Ovary (tissue), 9 donors: ENCODE measurements around the gene IRF5. TPM values are rescaled to one million over a fixed set of nuclear protein-coding genes. Genes with fewer than 3 reads are reported as not detected.

Experiments
- DNase-seq, 5 donors: peaks; one replicate each; pipeline ENCODE4 v3.0.0-alpha.2; 2019 to 2020
- H3K27ac ChIP-seq, 2 donors: fragments of 200-600 bp; one replicate each; pipeline versions ENCODE4 v1.5.1 to v1.8.0; 2019 to 2022
- H3K27me3 ChIP-seq: fragments of 200-600 bp; one replicate; pipeline ENCODE4 v1.8.0; 2022
- H3K36me3 ChIP-seq: fragments of 200-600 bp; sonication (generic); one replicate; pipeline ENCODE4 v1.5.1; 2019
- H3K4me1 ChIP-seq: one replicate; pipeline ENCODE4 v1.8.1; 2013; ENCODE audit warnings: mild to moderate bottlenecking, moderate library complexity; ENCODE audit not compliant: insufficient read depth
- H3K4me3 ChIP-seq: fragments of 200-600 bp; sonication (generic); one replicate; pipeline ENCODE4 v1.5.1; 2017
- H3K9me3 ChIP-seq, 2 donors: fragments of 200-600 bp in 1 of 2; sonication (generic) in 1 of 2; one replicate each; pipeline versions ENCODE4 v1.5.1 to v1.8.1; 2013 to 2019; ENCODE audit warnings: mild to moderate bottlenecking in 1 of 2, moderate library complexity in 1 of 2
- EP300 ChIP-seq: sonication (generic); formaldehyde crosslinking; IDR thresholded peaks from one replicate; pipeline ENCODE4 v1.6.1; 2017; ENCODE audit warnings: antibody characterized with exemption
- POLR2A ChIP-seq: fragments of 450-650 bp; IDR thresholded peaks from one replicate; pipeline ENCODE4 v1.6.1; 2017; ENCODE audit warnings: antibody characterized with exemption, mild to moderate bottlenecking, moderate library complexity
- WGBS, 3 donors: extraction: QIAGEN DNeasy Blood & Tissue Kit in 1 of 3; methylation state at CpG; one replicate each; pipeline versions ENCODE4 v1.1.5 to v1.1.7; 2013 to 2017; 5-methylcytosine and 5-hydroxymethylcytosine counted together
- intact Hi-C, 4 donors: fragments of 100-400 bp; cut with DNase I; formaldehyde crosslinking; loops; one replicate each; pipeline versions ENCODE4 v1.11.0 to v1.15.1; 2022 to 2023
- polyA plus RNA-seq, 2 donors: library from polyadenylated mRNA; stranded (reverse); fragments of 200-250 nt in 1 of 2; fragments of 350-450 nt in 1 of 2; fragmentation: Illumina TruSeq in 1 of 2; extraction: RNeasy Lipid Tissue Mini Kit (QIAGEN cat#74804) in 1 of 2; gene quantifications; one replicate each; pipeline ENCODE4 v1.2.3, GENCODE V29; 2013 to 2014
- total RNA-seq, 7 donors: library from RNA; depleted of rRNA in 2 of 7; stranded (reverse); fragments of >200 nt in 2 of 7; fragmentation: NEBNext Ultra II Directional in 3 of 7; extraction: Animal tissue kit (Norgen Biotek cat#: 25700) in 3 of 7; gene quantifications; one replicate each; pipeline versions ENCODE4 v1.1.0 to v1.2.4, GENCODE V29; 2016 to 2023
- TF ChIP-seq, protein P1 (sequence below), 3 donors: fragments of 450-650 bp in 2 of 3; fragments of 200-600 bp in 1 of 3; IDR thresholded peaks; one replicate each; pipeline versions ENCODE4 v1.5.1 to v1.8.0; 2016 to 2022; ENCODE audit warnings: antibody characterized with exemption in 3 of 3, mild to moderate bottlenecking in 1 of 3
- donor health status: DM: no; HTN: no; CAD: no; lungs with moderate emphysema.
- donor health status: DM: no; HTN: no; CAD: no.
- donor health status: Bipolar disorder and iron deficiency.
- donor health status: DM: yes; HTN: yes; CAD: no.
- donor health status: DM: no; HTN: no; CAD: no.
- donor health status: DM: yes; HTN: yes; CAD: no.

The IRF5 gene
- total and polyA plus RNA-seq, 9 donors = 2.1 to 6.5 (median 2.6) TPM

DNA sequence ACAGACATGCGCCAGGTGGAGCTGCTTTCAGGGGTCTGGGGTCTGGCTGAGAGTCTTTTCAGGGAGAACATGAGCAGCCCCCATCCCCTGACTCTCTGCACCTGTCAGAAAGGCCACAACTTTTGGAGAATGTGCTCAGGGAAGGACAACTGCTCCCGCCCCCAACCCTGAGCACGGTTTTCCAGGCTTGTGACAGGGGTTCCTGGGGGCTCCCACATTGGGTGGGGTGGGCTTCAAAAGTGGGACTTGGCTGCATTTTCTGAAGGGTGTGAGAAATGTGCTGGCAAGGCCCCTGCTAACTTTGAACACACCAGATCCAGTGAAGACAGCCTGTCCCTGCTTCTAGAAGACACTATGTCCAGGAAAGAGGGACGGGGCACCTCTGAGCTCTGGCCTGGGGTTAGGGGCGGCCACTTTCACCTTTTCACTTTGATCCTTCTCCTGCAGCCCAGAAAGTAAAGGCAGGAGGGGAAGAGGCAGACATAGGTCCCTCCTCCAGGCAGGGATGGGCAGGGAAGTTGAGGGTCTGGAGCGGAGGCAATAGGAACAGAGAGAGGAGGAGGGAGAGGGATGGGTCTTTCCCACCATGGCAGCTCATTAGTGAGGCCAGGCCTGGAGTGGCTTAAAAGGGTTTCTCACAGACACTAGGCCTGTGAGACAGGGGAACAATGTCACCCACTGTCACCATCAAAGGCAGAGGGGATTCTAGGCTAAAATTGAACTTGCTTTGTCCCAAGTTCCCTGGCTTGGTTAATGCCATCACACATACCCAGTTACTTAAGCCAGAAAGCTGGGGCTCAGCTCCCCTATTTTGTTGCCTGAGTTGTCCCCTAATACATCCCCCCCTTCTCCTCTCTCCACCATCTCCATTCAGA is 28.7 kb upstream of the IRF5 start:
- Histone ChIP-seq H3K4me3 (no peak overlapping the region), H3K36me3 (no peaks in the 10 kb centered on the region), H3K9me3 (no peaks in the 10 kb centered on the region), H3K4me1 (no peaks in the 10 kb centered on the region), H3K27ac (no peak overlapping the region), H3K27me3 (no peaks in the 10 kb centered on the region)
- TF ChIP-seq POLR2A (no peak), EP300 (no peak)
- TF ChIP-seq, protein P1, sequence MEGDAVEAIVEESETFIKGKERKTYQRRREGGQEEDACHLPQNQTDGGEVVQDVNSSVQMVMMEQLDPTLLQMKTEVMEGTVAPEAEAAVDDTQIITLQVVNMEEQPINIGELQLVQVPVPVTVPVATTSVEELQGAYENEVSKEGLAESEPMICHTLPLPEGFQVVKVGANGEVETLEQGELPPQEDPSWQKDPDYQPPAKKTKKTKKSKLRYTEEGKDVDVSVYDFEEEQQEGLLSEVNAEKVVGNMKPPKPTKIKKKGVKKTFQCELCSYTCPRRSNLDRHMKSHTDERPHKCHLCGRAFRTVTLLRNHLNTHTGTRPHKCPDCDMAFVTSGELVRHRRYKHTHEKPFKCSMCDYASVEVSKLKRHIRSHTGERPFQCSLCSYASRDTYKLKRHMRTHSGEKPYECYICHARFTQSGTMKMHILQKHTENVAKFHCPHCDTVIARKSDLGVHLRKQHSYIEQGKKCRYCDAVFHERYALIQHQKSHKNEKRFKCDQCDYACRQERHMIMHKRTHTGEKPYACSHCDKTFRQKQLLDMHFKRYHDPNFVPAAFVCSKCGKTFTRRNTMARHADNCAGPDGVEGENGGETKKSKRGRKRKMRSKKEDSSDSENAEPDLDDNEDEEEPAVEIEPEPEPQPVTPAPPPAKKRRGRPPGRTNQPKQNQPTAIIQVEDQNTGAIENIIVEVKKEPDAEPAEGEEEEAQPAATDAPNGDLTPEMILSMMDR (IDR thresholded peaks at IDR 0.05) = no peak
- 89 to 90% (median 90%) methylated on average over 6 of the region's 6 CpGs for WGBS, 3 donors
- intact Hi-C loops = loop anchor here in 2 of 4 donors (5.0 to 10.0 kb wide), 2 partner anchors 168 to 186 kb away; no protein-coding TSS in a partner anchor
- no peak for DNase-seq

DNA sequence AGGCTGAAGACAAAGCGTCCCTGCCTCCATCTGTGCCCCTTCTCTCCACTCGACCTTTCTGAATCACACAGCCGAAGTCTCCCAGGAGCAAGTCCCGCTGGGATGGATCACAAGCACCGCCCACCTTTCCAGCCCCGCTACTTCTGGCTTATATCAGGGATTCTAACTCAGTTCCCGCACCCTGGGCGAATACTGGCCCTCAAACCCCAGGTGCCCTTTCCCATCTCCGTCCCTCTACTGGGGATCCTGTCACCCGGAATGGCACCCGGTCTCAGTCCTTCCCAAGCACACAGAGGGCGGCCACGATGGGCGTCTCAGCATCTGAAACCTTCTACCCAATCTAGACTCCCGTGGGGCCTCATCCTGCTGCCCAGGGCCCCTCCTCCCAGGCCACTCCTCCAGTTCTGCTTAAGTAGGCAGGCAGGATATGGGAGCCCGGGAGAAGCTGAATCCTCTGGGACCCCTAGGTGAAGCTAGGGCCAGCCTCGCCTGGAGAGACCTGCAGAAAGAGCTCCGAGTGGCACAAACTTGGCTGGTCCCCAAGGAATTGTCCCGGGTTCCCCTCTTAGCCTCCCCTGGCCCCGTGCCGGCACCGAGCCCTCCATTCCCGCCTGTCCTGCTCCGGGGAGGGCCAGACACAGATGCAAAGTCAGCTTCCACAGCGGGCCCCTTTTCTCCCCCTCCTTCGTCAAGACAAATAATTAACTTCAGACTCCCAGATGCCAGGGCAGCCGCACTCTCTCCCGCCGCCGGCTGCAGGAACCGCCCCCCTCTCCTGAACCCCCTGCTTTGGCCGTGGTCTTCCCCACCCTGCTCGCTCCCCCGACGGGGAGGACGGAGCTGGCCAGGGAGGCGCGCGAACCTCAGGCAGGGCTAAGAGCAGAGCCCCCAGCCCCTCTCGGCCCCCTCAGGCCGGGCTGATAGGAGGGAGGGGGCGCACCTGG is 27.8 kb upstream of the IRF5 start:
- Histone ChIP-seq H3K4me1 (no peaks in the 10 kb centered on the region), H3K4me3 (no peak overlapping the region), H3K9me3 (no peaks in the 10 kb centered on the region), H3K36me3 (no peaks in the 10 kb centered on the region), H3K27ac (no peak overlapping the region), H3K27me3 (no peaks in the 10 kb centered on the region)
- TF ChIP-seq EP300 (no peak), POLR2A (no peak)
- TF ChIP-seq, protein P1 (IDR thresholded peaks at IDR 0.05) = no peak
- 3 to 7% (median 3%) methylated on average over 41 to 42 of the region's 42 CpGs for WGBS, 3 donors
- DNase-seq = no peak
- intact Hi-C loops = loop anchor here in 2 of 4 donors (5.0 to 10.0 kb wide), 2 partner anchors 167 to 185 kb away; no protein-coding TSS in a partner anchor

DNA sequence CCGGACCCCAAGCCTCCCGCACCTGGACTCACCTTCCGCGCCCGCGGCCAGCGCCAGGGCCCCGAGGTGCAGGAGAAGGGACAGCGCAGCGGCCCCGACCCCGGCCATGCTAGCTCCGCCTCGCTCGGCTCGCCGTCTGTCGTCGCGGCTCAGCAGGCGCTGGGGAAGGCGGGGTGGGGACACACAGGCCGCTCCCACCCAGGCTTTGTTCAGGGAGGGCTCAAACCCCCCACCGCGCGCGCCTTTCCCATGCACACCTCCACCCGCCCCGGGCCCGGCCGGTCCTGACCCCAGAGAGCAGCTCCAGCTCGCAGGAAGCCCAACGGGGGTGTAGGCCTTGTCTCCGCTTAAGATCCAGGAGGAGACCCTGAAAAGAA is 27.2 kb upstream of the IRF5 start, which contains the start of gene KCP:
Gene KCP, minus strand, starts transcription at position 141 of the 377 bp plus-strand sequence. Its CDS starts 33 bp downstream, at position 108.
- no peak for DNase-seq
- no peaks in the 10 kb centered on the region for H3K36me3 ChIP-seq
- no peaks in the 10 kb centered on the region for H3K4me1 ChIP-seq
- no peak within 1 kb of the TSS for H3K4me3 ChIP-seq
- no peaks in the 10 kb centered on the region for H3K9me3 ChIP-seq
- no peaks in the 10 kb centered on the region for H3K27me3 ChIP-seq
- no peak for TF ChIP-seq EP300
- no peak within 1 kb of the TSS for H3K27ac ChIP-seq
- intact Hi-C loops = no loop called here
- WGBS, 3 donors = 18 to 37% (median 20%) methylated on average over 20 to 34 of the region's 34 CpGs

DNA sequence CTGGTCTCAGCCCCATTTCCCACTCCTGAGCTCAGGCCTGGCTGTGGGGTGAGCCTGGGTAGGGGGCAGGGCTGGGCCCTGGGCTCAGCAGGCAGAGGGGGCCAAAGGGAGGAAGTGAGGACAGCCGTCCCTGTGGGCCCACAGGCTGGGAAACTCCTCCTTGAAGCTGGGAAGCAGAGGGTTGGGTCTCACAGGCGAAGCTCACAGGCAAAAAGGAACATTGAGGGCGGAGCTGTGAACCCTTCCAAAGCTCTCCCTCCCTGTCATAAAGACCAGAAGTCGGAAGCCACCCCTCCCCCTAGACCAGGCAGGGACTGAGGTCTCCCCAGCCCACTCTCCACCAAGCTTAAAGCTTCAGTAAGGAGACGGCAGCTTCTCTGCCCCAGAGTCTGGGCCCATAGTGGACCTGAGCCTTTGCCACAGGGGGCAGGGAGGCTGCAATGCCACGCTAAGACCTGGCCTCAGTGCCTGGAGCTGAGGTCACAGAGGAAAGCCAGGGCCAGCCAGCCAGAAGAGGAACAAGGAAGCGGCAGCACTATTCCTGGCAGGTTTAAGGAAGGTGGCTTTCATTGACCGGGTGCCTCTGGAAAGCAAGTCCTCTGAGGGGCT is 26.2 kb upstream of the IRF5 start:
- DNase-seq = no peak
- H3K4me3 ChIP-seq = no peak overlapping the region
- H3K36me3 ChIP-seq = no peaks in the 10 kb centered on the region
- no peaks in the 10 kb centered on the region for H3K4me1 ChIP-seq
- no peaks in the 10 kb centered on the region for H3K9me3 ChIP-seq
- TF ChIP-seq EP300 = no peak
- TF ChIP-seq POLR2A = no peak
- TF ChIP-seq, protein P1 (IDR thresholded peaks at IDR 0.05) = no peak
- WGBS, 3 donors = 80 to 84% (median 81%) methylated on average over 7 to 8 of the region's 8 CpGs
- no peak overlapping the region for H3K27ac ChIP-seq
- no peaks in the 10 kb centered on the region for H3K27me3 ChIP-seq
- intact Hi-C loops = no loop called here
